ENCODE results near the gene FOXO3. TPM values are rescaled to one million over a fixed set of nuclear protein-coding genes. Genes with fewer than 3 reads are reported as not detected.

FOXO3 gene
- total RNA-seq, 1 donor from 2014 or later = 16.8 TPM

GRCh38 chr6:108576709-108577108, 16.0 kb downstream of the FOXO3 start:
- TF ChIP-seq, protein P1, sequence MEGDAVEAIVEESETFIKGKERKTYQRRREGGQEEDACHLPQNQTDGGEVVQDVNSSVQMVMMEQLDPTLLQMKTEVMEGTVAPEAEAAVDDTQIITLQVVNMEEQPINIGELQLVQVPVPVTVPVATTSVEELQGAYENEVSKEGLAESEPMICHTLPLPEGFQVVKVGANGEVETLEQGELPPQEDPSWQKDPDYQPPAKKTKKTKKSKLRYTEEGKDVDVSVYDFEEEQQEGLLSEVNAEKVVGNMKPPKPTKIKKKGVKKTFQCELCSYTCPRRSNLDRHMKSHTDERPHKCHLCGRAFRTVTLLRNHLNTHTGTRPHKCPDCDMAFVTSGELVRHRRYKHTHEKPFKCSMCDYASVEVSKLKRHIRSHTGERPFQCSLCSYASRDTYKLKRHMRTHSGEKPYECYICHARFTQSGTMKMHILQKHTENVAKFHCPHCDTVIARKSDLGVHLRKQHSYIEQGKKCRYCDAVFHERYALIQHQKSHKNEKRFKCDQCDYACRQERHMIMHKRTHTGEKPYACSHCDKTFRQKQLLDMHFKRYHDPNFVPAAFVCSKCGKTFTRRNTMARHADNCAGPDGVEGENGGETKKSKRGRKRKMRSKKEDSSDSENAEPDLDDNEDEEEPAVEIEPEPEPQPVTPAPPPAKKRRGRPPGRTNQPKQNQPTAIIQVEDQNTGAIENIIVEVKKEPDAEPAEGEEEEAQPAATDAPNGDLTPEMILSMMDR (conservative IDR thresholded peaks at IDR 0.05; ENCODE audit: low read depth, low read length) = no peak

GRCh38 chr6:108578166-108578565, 17.4 kb downstream of the FOXO3 start:
- no peak for DNase-seq (ENCODE audit: low read depth)
- TF ChIP-seq, protein P1 (conservative IDR thresholded peaks at IDR 0.05; ENCODE audit: low read depth, low read length) = no peak
- H3K4me3 ChIP-seq (ENCODE audit: low read depth, low read length) = no peak overlapping the region

More at GRCh38 chr6:108576709-108577108, 16.0 kb downstream of the FOXO3 start:
- no peak overlapping the region for H3K4me3 ChIP-seq (ENCODE audit: low read depth, low read length)
- DNase-seq (ENCODE audit: low read depth) = no peak

- TF ChIP-seq, protein P1 (conservative IDR thresholded peaks at IDR 0.05; ENCODE audit: low read depth, low read length) = no peak
- H3K4me3 ChIP-seq (ENCODE audit: low read depth, low read length) = no peak overlapping the region
- DNase-seq (ENCODE audit: low read depth) = no peak
Measured at GRCh38 chr6:108578595-108579327, 18.0 kb downstream of the FOXO3 start.

DNA sequence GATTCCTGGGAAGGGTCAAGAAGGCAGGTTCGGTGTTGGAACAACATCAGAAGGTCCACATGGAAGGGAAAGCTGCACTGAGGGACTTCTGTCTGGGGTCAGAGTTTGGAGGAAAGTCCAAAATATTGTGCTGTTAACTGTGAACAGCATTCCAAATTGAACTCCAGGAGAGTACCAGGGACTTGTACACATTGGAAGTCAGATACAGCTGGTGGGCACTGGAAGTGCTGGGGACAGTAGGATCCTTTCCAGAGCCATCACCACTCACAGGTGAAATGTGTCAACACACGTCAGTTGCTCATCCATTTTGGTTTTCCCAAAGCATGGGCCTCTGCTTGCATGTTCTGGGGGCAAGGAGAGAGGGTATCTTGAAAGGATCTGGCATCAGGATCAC, 18.6 kb downstream of the FOXO3 start:
- H3K4me3 ChIP-seq (ENCODE audit: low read depth, low read length) = no peak overlapping the region
- TF ChIP-seq, protein P1 (conservative IDR thresholded peaks at IDR 0.05; ENCODE audit: low read depth, low read length) = no peak
- no peak for DNase-seq (ENCODE audit: low read depth)

DNA sequence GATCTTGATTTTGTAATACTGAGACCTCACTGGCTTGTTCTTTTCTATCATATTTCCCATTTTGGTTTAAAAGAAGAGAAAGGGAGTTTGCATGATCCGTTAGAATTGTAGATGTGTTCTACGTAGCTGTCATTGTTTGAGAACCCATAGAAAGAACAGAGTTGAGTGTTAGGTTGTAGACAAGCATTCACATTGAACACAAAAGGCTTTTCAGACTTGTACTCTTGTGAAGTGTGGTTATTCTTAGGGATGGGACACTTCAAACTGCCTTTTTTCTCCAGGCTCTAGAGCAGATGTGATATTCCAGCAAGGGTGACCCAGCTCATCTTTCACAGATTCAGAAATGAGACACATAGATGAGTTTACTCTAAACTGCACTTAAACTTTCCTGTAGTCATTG, 19.9 kb downstream of the FOXO3 start:
- H3K4me3 ChIP-seq (ENCODE audit: low read depth, low read length) = no peak overlapping the region
- TF ChIP-seq, protein P1 (conservative IDR thresholded peaks at IDR 0.05; ENCODE audit: low read depth, low read length) = no peak
- DNase-seq (ENCODE audit: low read depth) = no peak

DNA sequence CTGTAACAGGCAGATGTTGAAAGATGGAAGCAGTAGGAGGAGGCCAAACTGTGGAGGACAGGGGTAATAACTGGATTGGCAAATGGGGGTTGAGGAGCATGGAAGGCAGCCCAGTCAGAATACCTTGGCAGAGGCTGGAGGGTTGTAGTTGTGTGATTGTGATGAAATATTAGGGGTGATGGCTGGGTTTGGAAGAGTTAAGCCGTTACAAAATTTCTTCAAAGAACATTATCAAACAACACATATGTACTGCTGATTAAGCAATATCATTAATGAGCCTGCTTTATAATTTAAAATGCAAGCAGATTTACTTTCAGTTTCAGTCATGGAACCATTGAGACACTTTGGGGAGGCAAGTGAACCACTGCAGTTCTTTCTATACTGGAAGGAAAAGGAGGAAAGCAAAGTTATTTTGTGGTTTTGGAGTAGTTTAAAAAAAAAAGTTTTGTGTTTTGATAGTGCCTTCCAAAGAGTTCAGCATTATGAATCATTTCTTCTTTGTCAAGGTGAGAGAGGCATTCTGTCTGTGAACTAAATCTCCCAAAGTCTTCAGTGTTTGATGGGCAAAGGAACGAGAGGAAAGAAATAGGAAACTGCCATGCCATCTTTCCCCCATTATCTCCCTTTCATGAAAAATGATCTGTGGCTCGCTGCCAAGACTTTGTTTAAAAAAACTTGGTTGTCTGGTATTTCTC, 20.7 kb downstream of the FOXO3 start:
- DNase-seq (ENCODE audit: low read depth) = no peak
- TF ChIP-seq, protein P1 (conservative IDR thresholded peaks at IDR 0.05; ENCODE audit: low read depth, low read length) = no peak
- no peak overlapping the region for H3K4me3 ChIP-seq (ENCODE audit: low read depth, low read length)
